ENCODE results near the gene RBM25. TPM values are rescaled to one million over a fixed set of nuclear protein-coding genes. Genes with fewer than 3 reads are reported as not detected.

RBM25 gene
- total RNA-seq (2021), result 142 to 147 TPM (median 145 TPM) in 3 replicates
- Bru-seq, nascent RNA, result percentile 93 among the genes with signal in this experiment
- long read RNA-seq, experiment 1, full-length matches to known transcripts, result 206 of 453 reads
- long read RNA-seq, experiment 1, partial matches to known transcripts, result 170 of 453 reads
- long read RNA-seq, experiment 1, other reads (novel, unspliced or antisense), result 77 of 453 reads
- long read RNA-seq, experiment 2, full-length matches to known transcripts, result 4 of 105 reads
- long read RNA-seq, experiment 2, partial matches to known transcripts, result 90 of 105 reads
- long read RNA-seq, experiment 2, other reads (novel, unspliced or antisense), result 11 of 105 reads
- long read RNA-seq, experiment 3, full-length matches to known transcripts, result 14 of 192 reads
- long read RNA-seq, experiment 3, partial matches to known transcripts, result 158 of 192 reads
- long read RNA-seq, experiment 3, other reads (novel, unspliced or antisense), result 20 of 192 reads

GRCh38 chr14:73058224-73058921 is at the start of gene RBM25:
Gene RBM25 (plus strand): TSS chr14:73058534. CDS start chr14:73071642, 13,108 bp downstream.
- ChIA-PET POLR2A (interaction anchor here (0.5 to 1.7 kb wide), 8 partner anchors 9 to 132 kb away, joined by 3 to 17 read pairs (median 3); partner anchors contain the start of genes DCAF4, PSEN1 and ZFYVE1), CTCF (interaction anchor here (0.6 to 1.5 kb wide), 4 partner anchors 32 to 449 kb away, joined by 3 to 5 read pairs (median 4); partner anchors contain the start of gene ZFYVE1)
- ATAC-seq, result peak; percentile 95
- H3K27ac Mint-ChIP-seq, result no peak within 1 kb of the TSS
- peaks cover 28% of the 10 kb centered on the region for H3K36me3 Mint-ChIP-seq
- peak; percentile 96 for DNase-seq (ENCODE audit: low spot score)
- no peaks in the 10 kb centered on the region for H3K9me3 Mint-ChIP-seq
- peaks cover 49% of the 10 kb centered on the region for H3K4me1 Mint-ChIP-seq
- no peak within 1 kb of the TSS for H3K4me3 Mint-ChIP-seq
- H3K27me3 Mint-ChIP-seq (ENCODE audit: low read depth), result no peaks in the 10 kb centered on the region
- TF ChIP-seq, protein P1, sequence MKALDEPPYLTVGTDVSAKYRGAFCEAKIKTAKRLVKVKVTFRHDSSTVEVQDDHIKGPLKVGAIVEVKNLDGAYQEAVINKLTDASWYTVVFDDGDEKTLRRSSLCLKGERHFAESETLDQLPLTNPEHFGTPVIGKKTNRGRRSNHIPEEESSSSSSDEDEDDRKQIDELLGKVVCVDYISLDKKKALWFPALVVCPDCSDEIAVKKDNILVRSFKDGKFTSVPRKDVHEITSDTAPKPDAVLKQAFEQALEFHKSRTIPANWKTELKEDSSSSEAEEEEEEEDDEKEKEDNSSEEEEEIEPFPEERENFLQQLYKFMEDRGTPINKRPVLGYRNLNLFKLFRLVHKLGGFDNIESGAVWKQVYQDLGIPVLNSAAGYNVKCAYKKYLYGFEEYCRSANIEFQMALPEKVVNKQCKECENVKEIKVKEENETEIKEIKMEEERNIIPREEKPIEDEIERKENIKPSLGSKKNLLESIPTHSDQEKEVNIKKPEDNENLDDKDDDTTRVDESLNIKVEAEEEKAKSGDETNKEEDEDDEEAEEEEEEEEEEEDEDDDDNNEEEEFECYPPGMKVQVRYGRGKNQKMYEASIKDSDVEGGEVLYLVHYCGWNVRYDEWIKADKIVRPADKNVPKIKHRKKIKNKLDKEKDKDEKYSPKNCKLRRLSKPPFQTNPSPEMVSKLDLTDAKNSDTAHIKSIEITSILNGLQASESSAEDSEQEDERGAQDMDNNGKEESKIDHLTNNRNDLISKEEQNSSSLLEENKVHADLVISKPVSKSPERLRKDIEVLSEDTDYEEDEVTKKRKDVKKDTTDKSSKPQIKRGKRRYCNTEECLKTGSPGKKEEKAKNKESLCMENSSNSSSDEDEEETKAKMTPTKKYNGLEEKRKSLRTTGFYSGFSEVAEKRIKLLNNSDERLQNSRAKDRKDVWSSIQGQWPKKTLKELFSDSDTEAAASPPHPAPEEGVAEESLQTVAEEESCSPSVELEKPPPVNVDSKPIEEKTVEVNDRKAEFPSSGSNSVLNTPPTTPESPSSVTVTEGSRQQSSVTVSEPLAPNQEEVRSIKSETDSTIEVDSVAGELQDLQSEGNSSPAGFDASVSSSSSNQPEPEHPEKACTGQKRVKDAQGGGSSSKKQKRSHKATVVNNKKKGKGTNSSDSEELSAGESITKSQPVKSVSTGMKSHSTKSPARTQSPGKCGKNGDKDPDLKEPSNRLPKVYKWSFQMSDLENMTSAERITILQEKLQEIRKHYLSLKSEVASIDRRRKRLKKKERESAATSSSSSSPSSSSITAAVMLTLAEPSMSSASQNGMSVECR (CRISPR knock-in tag; IDR thresholded peaks at IDR 0.05; ENCODE audit: borderline replicate concordance), result peak; percentile 90; the same call in 1 of the 2 replicates
- TF ChIP-seq, protein P2, sequence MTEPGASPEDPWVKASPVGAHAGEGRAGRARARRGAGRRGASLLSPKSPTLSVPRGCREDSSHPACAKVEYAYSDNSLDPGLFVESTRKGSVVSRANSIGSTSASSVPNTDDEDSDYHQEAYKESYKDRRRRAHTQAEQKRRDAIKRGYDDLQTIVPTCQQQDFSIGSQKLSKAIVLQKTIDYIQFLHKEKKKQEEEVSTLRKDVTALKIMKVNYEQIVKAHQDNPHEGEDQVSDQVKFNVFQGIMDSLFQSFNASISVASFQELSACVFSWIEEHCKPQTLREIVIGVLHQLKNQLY (CRISPR knock-in tag; IDR thresholded peaks at IDR 0.05), result peak; percentile 21; the same call in 1 of the 2 replicates
- TF ChIP-seq CBFB (CRISPR knock-in tag; IDR thresholded peaks at IDR 0.05; ENCODE audit: low read depth), result no peak
- no peak for TF ChIP-seq ATF6 (CRISPR knock-in tag; IDR thresholded peaks at IDR 0.05)
- no peak for TF ChIP-seq ATF2 (CRISPR knock-in tag; IDR thresholded peaks at IDR 0.05; ENCODE audit: borderline replicate concordance, low read depth)
- TF ChIP-seq, protein P3, sequence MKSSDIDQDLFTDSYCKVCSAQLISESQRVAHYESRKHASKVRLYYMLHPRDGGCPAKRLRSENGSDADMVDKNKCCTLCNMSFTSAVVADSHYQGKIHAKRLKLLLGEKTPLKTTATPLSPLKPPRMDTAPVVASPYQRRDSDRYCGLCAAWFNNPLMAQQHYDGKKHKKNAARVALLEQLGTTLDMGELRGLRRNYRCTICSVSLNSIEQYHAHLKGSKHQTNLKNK (CRISPR knock-in tag; IDR thresholded peaks at IDR 0.05), result no peak
- no peak for TF ChIP-seq GTF2I (CRISPR knock-in tag; conservative IDR thresholded peaks at IDR 0.05)
- TF ChIP-seq, protein P4, sequence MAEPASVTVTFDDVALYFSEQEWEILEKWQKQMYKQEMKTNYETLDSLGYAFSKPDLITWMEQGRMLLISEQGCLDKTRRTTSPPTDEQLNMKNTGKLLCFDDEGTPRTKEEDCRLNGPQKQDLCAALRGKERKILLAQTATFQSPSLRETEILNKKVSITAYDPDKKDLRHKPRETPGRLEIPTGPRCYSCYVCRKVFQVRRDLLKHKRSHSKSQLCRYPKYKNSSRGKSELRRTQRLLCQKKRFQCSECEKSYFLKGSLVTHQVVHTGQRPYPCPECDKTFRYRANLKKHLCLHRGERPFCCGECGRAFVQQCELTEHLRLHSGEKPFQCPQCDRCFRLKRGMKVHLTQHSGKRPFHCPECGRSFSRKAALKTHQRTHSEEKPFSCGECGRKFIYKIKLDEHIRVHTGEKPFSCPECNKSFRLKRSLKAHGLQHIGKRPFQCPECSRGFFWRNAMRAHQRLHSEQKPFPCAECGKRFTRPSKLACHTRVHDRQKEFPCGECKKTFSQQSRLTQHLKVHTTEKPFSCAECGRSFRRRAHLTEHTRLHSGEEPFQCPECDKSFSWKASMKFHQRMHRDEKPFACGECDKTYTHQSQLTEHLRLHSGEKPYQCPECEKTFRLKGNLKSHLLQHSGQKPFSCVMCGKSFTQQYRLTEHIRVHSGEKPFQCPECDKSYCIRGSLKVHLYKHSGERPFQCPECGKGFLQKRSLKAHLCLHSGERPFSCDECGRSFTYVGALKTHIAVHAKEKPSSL (CRISPR knock-in tag; conservative IDR thresholded peaks at IDR 0.05), result no peak
- TF ChIP-seq ZNF671 (CRISPR knock-in tag; IDR thresholded peaks at IDR 0.05), result no peak
- no peak for TF ChIP-seq ZNF263 (CRISPR knock-in tag; IDR thresholded peaks at IDR 0.05; ENCODE audit: low read depth)
- no peak for TF ChIP-seq ATF1 (CRISPR knock-in tag; IDR thresholded peaks at IDR 0.05)
- no peak for TF ChIP-seq SMAD4 (CRISPR knock-in tag; IDR thresholded peaks at IDR 0.05)
- TF ChIP-seq JAZF1 (CRISPR knock-in tag; IDR thresholded peaks at IDR 0.05), result no peak
- no peak for TF ChIP-seq HMGA2 (CRISPR knock-in tag; IDR thresholded peaks at IDR 0.05)
- no peak for TF ChIP-seq SOX15 (CRISPR knock-in tag; IDR thresholded peaks at IDR 0.05)
- TF ChIP-seq PRDM15 (CRISPR knock-in tag; IDR thresholded peaks at IDR 0.05), result no peak
- no peak for TF ChIP-seq ZNF219 (CRISPR knock-in tag; IDR thresholded peaks at IDR 0.05; ENCODE audit: borderline replicate concordance)
- no peak for TF ChIP-seq GABPB1 (CRISPR knock-in tag; IDR thresholded peaks at IDR 0.05)
